ENCODE measurements around the gene TSHZ2.

Gene TSHZ2

DNA sequence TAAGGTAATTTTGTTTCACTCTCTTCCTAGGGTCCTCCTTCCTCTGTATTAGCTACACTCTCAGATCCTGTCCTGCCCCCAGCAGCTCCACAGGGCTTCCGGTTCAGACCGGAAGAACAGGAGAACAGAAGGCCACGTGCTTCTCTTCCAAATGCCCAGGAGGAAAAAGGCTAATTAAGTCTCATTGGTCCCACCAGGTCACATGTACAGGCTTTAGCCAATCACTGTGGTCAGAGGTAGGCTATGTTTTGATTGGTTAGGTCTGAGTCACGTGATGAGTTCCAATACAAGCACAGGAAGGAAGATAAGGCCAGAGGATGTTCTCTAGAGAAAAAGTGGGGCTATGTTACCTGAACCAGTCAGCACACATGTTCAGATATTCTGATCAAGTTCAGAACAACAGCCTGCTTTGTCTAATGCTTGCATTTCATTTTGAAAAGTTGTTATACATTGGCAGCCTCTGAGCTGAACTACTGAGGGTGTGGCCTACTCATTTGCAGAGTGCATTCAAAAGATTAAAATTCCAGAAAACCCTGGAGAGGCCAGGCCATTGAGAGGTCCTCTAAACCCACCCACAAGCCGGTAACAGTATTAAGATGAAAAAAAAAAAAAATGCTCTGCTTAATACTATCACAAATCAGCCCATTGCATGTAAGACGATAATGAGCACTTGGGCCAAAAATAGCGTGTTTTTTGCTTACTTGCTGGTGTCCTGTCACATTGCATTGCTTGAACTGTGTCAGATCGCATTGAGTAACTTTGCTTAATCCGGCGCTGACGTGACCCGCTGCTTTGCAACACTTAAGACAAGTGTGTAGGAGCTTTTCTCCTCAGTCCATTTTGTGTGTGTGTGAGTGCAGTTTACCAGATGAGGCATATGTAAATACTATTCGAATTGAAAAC lies 170.3 kb downstream of the TSHZ2 start:
- peak; percentile 7 for DNase-seq

DNA sequence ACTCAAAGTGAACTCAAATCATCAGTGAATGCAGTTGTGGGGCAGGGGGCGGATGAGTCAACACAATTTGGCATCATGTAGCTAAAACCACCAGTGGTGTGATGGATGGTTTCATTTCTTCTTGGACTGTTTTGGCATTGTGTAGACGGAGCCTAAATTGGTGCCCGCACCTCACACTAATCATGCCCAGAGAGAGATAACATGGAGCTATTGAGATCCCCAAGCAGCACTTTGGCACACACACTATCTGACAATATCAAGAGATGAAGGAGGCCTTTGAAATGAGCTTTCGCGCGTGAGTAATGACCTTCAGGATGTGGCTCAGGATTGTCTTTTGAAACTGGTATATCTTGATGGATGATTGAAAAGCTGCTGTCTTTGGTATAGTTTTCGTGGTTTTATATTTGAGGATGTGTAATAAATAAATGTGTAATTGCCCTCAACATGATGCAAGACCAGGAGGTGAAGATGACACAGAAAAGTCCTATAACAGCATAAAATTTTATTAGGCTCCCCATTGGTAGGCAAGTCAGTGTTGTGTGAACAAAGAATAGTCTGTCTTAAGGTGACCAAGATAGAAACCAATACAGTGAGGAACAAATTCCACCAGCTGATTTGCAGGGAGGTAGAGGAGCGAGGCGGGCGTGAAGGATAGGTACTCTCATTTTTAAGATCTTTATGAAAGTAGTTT lies 174.2 kb downstream of the TSHZ2 start:
- DNase-seq = peak; percentile 48

DNA sequence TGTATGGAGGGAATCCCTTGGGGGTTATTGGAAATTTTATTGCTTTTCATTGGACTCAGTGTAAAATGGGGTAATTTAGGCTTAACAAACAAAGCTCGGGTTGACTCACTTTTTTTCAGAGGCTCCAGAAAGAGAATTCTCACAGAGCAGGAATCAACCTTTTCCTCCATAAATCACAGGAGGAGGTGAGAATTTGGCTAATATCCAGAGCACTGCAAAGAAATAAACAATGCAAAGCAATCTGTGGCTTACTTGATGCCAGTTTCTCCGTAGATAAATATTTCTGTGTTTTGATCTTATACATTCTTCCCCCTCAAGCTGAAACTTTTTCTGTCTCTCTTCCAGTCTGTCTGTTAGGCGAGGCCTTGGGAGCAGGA lies 176.6 kb downstream of the TSHZ2 start:
- DNase-seq = peak; percentile 53

DNA sequence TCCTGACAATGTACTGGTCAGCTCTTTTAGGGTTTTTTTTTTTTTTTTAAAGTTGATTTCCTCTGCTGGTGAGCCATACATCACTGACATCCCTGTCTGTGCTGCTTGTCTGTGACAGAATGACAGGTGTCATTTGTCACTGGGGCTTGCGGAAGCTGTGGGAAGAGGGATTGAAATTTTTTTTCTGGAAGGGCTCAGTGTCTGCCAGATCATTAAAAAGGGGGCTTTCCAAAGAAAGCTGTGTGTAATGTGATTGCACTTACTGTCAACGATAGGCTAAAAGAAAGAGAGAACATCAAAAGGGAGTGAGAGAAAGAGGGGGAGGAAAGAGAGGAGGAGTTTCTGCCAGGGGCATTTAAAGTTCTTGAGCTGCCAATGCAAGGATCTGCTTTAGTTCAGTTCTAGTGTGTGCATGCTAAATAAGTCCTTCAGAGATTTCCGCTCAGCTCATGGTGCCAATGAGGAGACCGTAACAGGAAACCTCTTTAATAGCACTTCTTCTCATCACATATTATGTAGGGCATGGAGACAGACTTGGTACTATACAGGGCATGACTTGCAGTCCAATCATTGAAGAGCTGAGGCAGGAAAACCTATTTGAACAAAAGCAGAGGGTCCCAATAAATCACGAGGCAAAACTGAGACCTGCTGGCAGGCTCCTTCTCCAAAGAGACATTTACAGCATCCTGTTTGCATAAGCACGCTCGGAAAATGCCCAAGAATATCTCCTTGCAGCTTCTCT lies 177.2 kb downstream of the TSHZ2 start:
- peak; percentile 52 for DNase-seq

DNA sequence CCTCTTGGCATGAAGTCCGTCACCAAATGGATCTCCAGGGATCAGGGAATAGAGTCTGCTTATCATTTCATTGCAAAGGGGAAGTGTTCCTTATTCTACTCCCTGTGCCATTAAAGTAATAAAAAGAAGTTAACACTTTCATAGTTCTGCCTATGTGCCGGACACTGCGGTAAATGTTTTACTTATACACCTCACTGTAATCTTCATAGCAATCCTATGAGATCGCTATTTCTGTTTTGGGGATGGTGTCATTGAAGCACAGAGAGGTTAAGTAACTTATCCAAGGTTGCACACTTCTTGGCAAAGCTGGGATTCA lies 177.7 kb downstream of the TSHZ2 start:
- peak; percentile 27 for DNase-seq

DNA sequence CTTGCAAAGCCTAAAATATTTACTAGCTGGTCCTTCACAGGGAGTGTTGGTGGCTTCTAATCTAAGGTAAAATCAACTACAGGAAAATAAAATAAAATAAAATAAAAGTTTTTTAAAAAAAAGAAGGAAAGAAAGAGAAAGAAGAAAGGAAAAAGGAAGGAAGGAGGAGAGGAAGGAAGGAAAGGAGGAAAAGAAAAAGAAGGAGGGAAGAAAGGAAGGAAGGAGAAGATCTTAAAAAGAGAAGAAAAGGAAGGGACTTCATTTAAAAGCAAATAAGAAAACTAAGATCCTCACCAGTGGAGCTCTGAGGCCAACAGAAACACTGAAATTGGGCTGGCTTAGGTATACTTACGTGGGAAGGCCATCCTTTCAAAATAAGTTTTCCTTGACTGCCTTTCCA lies 178.4 kb downstream of the TSHZ2 start:
- DNase-seq = no peak

DNA sequence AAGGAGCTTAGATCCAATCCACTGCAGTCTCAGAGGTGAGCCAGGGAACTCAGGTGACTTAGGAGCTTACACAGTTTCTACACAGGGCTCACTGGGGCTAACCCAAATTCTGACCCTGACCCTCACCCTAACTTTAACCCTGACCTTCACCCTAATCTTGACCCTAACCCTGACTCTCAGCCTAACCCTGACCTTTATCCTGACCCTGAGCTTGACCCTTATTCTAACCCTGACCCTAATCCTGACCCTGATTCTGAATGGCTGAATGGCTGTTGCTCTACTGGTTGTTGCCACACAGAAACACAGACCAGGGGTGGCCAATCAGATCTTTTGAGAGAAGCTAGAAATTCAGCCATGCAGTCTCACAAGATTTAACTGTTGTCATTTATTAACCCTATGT lies 180.1 kb downstream of the TSHZ2 start:
- DNase-seq = no peak

DNA sequence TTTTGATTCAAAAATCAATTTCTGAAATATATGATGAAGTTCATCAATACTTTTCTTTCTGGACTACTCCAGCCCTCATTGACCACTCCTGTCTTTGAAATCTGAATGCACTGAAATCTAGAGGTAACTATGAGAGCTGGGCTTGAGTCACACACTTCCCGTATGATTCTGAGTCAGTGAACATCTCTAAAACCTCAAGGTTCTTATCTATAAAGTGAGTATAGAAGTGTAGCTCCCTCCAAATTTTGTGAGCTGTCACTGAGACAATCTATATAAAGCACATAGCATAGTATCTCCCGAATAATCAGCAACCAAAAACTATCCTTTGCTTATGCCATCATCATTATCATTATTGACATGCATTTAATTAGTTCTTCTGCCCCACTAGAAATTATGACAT lies 182.4 kb downstream of the TSHZ2 start:
- no peak for DNase-seq

DNA sequence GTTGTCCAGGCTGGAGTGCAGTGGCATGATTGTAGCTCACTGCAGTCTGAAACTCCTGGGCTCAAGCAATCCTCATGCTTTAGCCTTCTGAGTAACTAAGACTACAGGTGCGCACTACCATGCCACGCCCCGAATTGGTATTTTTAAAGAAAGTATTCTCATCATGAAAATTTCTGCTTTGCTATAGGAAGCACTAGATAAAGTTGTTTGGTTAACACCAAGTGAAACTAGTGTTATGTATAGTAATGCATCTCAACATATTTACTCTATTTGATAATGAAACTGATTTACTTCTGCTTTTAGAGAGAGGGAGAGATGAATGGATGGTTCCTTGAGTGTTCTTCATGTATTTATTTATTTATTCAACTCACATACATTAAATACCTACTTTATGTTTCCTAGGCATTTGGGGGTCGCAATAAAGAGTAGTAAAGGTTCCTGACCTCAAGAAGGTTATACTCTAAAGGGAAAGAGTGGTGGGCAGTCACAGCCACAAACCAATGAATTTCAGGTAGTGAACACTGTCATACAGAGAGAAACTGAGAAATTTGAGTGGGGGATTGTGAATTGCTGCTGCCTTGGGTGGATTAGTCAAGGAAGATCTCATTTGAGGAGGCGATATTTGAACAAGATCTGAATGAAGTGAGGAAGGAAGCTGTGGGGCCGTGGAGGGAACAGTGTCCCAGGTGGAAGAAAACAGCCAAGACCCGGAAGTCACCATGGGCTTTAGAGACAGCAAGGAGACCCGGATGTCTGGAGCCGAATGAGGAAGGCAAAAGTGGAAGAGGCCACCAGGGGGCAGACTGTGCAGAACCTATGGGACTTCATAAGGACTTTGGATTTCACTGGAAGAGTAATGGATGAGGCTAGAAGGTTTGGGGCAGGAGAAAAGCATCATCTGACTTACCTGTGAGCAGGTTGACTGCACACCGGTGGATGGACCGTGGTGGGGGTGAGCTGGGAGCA lies 185.6 kb downstream of the TSHZ2 start:
- peak; percentile 49 for DNase-seq

DNA sequence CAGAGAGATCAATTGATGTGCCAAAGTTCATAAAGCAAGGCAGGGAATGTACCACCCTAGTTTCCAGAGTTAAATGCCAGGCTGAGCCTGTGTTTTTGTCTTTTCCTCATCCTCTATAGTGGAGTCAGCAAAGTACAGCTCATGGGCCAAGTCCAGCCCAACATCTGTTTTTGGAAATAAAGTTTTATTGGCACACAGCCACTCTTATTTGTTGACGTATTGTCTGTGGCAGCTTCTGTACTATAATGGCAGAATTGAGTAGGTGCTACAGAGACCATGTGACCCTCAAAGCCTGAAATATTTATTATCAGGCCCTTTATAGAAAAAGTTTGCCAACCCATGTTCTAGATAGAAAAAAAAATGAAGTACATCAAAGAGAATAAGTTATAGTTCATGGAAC lies 187.0 kb downstream of the TSHZ2 start:
- DNase-seq = no peak

DNA sequence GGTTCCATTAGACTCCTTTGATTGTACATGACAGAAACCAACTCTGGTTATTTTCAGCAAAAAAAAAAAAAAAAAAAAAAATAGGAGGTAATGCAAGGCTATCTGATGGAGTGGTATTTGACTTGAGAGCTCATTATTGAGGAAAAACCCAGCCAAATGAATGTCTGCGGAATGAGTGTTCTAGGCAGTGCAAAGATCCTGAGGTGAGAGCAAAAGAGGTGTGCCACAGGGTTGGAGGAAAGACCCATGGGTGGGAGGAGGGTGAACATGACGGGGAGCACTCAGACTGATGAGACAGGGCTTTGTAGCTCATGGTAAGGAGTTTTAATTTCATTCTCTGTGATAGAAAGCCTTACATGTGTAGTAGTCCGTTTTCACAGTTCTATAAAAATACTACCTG lies 188.9 kb downstream of the TSHZ2 start:
- no peak for DNase-seq

DNA sequence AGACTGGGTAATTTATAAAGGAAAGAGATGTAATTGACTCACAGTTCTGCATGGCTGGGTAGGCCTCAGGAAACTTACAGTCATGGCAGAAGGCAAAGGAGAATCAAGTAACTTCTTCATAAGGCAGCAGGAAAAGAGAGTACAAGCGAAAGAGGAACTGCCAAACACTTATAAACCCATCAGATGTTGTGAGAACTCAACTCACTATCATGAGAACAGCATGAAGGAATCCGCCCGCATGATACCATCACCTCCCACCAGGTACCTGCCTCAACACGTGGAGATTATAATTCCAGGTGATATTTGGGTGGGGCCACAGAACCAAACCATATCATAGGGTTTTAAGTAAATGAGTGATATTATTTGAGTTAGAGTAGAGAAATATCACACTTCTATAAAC lies 189.3 kb downstream of the TSHZ2 start:
- no peak for DNase-seq

DNA sequence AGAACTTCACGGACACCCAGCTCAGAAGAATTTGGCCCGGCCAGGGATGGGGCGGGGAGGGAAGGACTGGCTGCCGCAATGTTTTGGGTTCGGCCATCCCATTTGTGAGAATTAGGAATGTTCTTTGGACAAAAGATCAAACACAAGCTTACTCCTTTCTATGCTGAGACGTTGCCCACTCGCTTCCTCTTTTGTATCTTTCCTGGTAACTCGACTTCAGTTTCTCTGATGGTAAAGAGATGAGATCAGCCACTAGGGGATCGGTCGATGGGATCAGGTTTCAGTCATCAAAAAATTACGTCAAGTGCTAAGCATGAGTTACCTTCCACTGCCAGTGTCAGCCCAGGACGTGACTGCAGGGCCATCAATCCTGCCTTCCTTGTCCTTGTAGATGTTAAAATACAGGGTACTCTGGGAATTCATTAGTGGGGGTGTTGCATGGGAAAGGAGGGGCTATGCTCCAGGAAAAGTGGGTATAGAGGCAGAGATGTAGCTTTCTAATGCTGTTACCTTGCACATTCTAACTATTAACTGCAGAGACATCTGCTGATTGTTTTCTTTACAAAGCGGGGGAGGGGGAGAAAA lies 190.2 kb downstream of the TSHZ2 start:
- DNase-seq = peak; percentile 7

DNA sequence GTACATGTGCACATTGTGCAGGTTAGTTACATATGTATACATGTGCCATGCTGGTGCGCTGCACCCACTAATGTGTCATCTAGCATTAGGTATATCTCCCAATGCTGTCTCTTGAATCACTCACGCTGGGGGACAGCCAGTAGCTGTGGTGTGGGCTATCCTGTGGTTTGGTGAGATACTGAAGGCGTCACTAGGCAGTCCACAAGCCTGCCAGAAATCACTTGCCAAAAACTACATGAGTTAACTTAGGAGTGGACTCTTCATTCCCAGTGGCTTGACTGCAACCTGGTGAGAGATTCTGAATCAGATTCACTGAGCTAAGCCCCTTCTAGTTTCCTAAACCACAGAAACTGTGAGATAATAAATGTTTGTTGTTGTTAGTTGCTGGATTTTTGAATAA lies 191.3 kb downstream of the TSHZ2 start:
- DNase-seq = no peak

DNA sequence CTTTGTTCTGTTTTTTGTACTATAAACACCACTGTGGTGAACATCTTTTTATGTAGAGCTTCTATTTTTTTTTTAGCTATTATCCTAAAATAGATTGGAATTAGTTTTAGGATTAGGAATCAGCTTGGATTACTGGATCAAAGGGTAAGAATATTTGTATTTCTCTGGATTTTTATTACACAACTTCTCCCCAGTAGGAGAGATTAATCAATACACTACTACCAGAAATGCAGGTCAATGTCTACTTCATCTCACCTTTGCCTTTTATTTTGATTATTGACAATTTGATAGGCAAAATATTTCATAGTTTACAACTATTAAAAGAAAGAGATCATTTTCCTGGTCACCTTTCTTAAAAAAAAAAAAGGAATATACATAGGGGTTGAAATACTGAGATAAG lies 191.9 kb downstream of the TSHZ2 start:
- DNase-seq = no peak

DNA sequence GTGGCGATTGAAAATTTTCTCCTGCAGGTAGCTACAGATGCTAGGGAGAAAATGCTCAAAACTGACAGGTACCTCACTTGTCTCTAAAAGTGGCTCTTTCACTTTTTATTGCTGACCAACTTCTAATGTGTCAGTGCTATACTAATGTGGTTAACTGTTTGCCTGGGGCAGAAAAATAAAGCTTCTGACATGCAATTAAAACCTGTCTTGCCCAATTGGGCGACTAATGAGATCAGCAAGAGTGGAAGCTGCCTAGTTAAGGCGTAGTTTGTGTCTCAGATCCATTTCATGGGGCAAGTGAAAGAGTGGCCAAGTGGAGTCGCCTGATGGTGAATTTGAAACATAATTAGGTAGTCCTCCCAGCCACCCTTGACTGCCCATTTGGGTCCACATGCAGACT lies 193.3 kb downstream of the TSHZ2 start:
- DNase-seq = peak; percentile 26

DNA sequence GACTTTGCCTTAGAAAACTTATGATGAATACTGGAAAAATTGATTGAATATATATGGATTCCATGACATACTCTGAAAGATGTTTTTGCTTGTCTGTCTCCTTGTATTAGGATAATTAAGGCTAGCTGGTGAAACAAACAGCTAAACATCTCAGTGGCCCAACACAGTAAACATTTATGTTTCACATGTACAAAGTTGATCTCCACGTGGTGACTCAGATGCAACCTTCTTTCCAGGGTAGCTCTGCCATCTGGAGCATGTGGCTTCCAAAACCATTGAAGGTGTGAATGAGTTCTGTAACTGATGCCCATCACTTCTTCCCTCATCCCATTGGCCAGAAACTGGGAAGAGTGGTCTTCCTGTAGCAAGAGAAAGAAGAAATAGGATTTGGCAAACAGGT lies 196.3 kb downstream of the TSHZ2 start:
- DNase-seq = no peak

DNA sequence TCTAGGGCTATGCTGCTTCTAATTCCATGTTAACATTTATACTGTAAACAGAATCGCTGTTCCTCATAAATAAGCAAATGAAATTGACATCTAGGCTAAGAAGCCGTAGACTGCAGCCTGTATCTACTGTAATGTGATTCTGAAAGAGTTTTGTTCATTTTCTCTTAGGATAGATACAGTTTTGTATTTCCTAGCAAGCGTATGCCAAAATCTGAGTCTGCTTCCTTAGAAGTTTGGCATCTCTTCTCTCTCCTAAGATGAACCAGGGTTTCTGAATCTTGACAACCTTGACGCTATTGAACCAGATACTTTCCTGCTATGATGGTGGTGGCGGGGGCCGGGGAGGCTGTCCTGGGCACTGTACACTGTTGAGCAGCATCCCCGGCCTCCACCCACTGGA lies 198.0 kb downstream of the TSHZ2 start:
- no peak for DNase-seq

DNA sequence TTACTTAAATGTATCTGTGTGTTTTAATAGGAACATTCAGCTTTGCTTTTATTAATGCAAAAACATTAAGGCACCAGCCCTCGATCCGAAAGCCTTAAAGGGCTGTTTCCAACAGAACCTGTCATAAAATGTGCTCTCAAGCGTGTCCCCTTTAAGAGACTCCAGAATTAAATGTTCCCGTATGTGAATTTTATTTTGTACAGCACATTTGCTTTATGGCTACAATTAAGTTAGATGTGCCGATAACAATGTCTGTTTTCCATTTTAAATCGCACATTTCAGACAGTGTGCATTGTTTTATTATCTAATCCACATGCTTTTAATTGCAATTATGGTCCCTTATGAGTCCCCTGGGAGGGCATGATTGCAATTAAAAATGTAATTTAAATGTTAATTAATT lies 198.9 kb downstream of the TSHZ2 start:
- peak; percentile 2 for DNase-seq

DNA sequence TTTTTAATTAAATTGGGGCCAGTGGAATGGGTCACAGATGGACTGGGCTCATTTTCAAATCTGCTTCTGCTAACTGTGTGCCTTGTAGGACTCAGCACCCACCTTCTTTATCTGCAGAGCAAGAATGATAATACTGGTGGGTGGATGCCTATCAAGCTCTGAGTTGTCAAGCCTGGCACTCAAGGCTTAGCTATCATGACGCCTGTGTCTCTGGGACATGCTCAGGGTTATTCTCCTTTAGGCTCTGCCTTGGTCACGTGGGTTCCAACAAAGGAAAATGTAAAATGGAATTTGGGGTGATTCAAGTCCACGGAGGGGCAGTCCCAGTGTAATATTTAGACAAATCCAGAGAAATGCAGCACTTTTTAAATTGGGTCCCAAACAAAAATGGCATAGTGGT lies 202.3 kb downstream of the TSHZ2 start:
- DNase-seq = no peak

DNA sequence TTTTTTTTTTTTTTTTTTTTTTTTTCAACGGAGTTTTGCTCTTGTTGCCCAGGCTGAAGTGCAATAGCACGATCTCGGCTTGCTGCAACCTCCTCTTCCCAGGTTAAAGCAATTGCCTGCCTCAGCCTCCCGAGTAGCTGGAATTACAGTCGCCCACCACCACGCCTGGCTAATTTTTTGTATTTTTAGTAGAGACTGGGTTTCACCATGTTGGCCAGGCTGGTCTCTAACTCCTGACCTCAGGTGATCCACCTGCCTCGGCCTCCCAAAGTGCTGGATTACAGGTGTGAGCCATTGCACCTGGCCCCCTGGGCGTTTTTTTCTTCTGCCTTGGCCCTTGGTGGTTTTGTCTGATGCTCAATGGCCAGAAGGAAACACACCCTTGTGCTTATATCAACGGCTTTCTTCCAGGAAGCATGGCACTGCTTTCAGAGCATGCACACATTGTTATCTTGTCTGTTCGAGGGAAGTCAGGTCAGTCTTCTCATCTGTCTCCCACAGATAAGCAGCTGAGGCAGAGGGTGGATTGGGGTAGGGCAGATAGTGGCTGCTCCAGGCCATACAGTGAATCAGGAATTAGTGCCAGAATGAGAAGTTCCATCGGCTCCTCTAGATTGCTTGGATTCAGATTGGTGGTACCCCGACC lies 203.1 kb downstream of the TSHZ2 start:
- no peak for DNase-seq

DNA sequence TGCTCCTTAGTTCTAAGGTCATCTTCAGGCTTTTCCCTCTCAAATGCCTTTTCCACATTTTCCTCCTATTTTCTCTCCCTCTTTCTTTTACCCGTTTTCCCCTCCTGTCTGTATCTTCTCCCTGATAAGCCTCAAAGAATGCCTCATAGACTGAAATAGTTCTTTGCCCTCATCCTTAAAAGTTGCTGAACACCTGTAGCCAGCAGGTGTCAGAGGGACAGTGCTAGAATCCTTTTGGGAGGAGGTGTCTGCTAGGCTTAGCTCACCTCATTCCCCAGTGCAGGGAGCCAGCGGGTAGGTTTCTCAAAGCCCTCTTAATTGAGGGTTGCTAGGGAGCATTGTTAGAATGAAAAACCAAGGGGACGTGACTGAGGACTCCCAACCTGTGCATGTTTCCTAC lies 204.0 kb downstream of the TSHZ2 start:
- DNase-seq = peak; percentile 84

All from NCI-H69 (cell line).